GM23338 (cell line): ENCODE data around the gene AXIN2. TPM values are rescaled to one million over a fixed set of nuclear protein-coding genes. Genes with fewer than 3 reads are reported as not detected.

Experiments used
- ATAC-seq: fragments of 200-7000 bp; cut with Tn5 transposase; 3 replicates; pipeline ENCODE4 v1.9.1; 2020
- DNase-seq: peaks from one replicate; pipeline ENCODE4 v3.0.0-alpha.2; 2015; ENCODE audit warnings: low spot score
- H2AFZ ChIP-seq: fragments of 200-600 bp; sonication (generic); 2 replicates; pipeline ENCODE4 v1.8.0; 2016; ENCODE audit warnings: antibody characterized with exemption, mild to moderate bottlenecking, moderate library complexity
- H3F3A ChIP-seq: fragments of 200-600 bp; sonication (generic); replicated peaks from 2 replicates; pipeline ENCODE4 v1.8.0; 2017; ENCODE audit warnings: antibody characterized with exemption, mixed run types, low read depth
- H3K27ac ChIP-seq: fragments of 200-600 bp; sonication (generic); 2 replicates; pipeline ENCODE4 v1.6.1; 2016; ENCODE audit warnings: low read depth
- H3K27me3 ChIP-seq: fragments of 200-600 bp; sonication (generic); 2 replicates; pipeline ENCODE4 v1.8.0; 2016; ENCODE audit warnings: mild to moderate bottlenecking, mixed run types, moderate library complexity; ENCODE audit not compliant: insufficient read depth
- H3K36me3 ChIP-seq: fragments of 200-600 bp; sonication (generic); 2 replicates; pipeline ENCODE4 v1.8.0; 2016; ENCODE audit warnings: mild to moderate bottlenecking; ENCODE audit not compliant: insufficient read depth
- H3K4me1 ChIP-seq: fragments of 200-600 bp; sonication (generic); 2 replicates; pipeline ENCODE4 v1.8.0; 2016; ENCODE audit warnings: mild to moderate bottlenecking, moderate library complexity; ENCODE audit not compliant: insufficient read depth
- H3K4me2 ChIP-seq: fragments of 200-600 bp; sonication (generic); 2 replicates; pipeline ENCODE4 v1.7.1; 2017; ENCODE audit warnings: mixed run types
- H3K4me3 ChIP-seq: fragments of 200-600 bp; sonication (generic); 2 replicates; pipeline ENCODE4 v1.6.1; 2016; ENCODE audit warnings: mixed run types
- H3K79me2 ChIP-seq: fragments of 200-600 bp; sonication (generic); replicated peaks from 2 replicates; pipeline ENCODE4 v1.8.0; 2017; ENCODE audit warnings: mild to moderate bottlenecking; ENCODE audit not compliant: insufficient read depth
- H3K9me2 ChIP-seq: fragments of 200-600 bp; sonication (generic); 2 replicates; pipeline ENCODE4 v1.8.0; 2017; ENCODE audit not compliant: insufficient read depth
- H4K20me1 ChIP-seq: fragments of 200-600 bp; sonication (generic); replicated peaks from 2 replicates; pipeline ENCODE4 v1.8.0; 2017; ENCODE audit warnings: mild to moderate bottlenecking; ENCODE audit not compliant: insufficient read depth
- H3K27ac Mint-ChIP-seq: 2 replicates; pipeline ENCODE4 v1.8.0; 2020; ENCODE audit warnings: inconsistent platforms, mild to moderate bottlenecking, moderate library complexity, mixed read lengths
- H3K27me3 Mint-ChIP-seq: 3 replicates; pipeline ENCODE4 v1.8.0; 2022; ENCODE audit warnings: low read depth, mild to moderate bottlenecking, moderate library complexity, mixed read lengths, inconsistent platforms; ENCODE audit not compliant: insufficient read depth, poor library complexity
- H3K36me3 Mint-ChIP-seq: 3 replicates; pipeline ENCODE4 v1.8.0; 2021; ENCODE audit warnings: low read depth, mild to moderate bottlenecking, inconsistent platforms, moderate library complexity, mixed read lengths
- H3K4me1 Mint-ChIP-seq: 3 replicates; pipeline ENCODE4 v1.8.0; 2020; ENCODE audit warnings: mild to moderate bottlenecking, inconsistent platforms, mixed read lengths
- H3K4me3 Mint-ChIP-seq: 3 replicates; pipeline ENCODE4 v1.8.0; 2021; ENCODE audit warnings: moderate library complexity, mild to moderate bottlenecking, inconsistent platforms, mixed read lengths
- H3K9me3 Mint-ChIP-seq: 3 replicates; pipeline ENCODE4 v1.8.0; 2020; ENCODE audit warnings: moderate library complexity, mild to moderate bottlenecking, inconsistent platforms, mixed read lengths
- CTCF ChIP-seq, 2 experiments: fragments of 200-600 bp in 1 of 2; sonication (generic) in 1 of 2; conservative IDR thresholded peaks; 2 replicates each; pipeline versions ENCODE4 v1.5.1 to v1.6.1; 2016 to 2017; ENCODE audit warnings: antibody characterized with exemption in 2 of 2, low read depth in 2 of 2, mild to moderate bottlenecking in 2 of 2, moderate library complexity in 1 of 2
- ETS1 ChIP-seq: IDR thresholded peaks from 2 replicates; pipeline ENCODE4 v1.6.1; 2016; ENCODE audit warnings: antibody characterized with exemption
- EZH2 ChIP-seq: fragments of 200-600 bp; sonication (generic); IDR thresholded peaks from one replicate; pipeline ENCODE4 v1.8.0; 2017; ENCODE audit warnings: antibody characterized with exemption, mild to moderate bottlenecking, low read depth; ENCODE audit not compliant: unreplicated experiment
- EZH2phosphoT487 ChIP-seq: fragments of 200-600 bp; sonication (generic); IDR thresholded peaks from one replicate; pipeline ENCODE4 v1.8.1; 2018; ENCODE audit warnings: antibody characterized with exemption; ENCODE audit not compliant: unreplicated experiment
- REST ChIP-seq: IDR thresholded peaks from one replicate; pipeline ENCODE4 v1.6.1; 2018; ENCODE audit warnings: antibody characterized with exemption; ENCODE audit not compliant: unreplicated experiment
- ZNF114 ChIP-seq: fragments of 250-450 bp; sonication (Bioruptor Pico); IDR thresholded peaks from 2 replicates; pipeline ENCODE4 v1.5.0; 2020; ENCODE audit warnings: mild to moderate bottlenecking, moderate library complexity
- ZNF331 ChIP-seq: fragments of 250-450 bp; sonication (Bioruptor Pico); IDR thresholded peaks from 2 replicates; pipeline ENCODE4 v1.5.0; 2020; ENCODE audit warnings: low read depth, mild to moderate bottlenecking, moderate library complexity
- long read RNA-seq: library from polyadenylated mRNA; unstranded; transcript quantifications from one replicate; pipeline ENCODE4 v2.0.0, GENCODE V29; 2020; ENCODE audit not compliant: unreplicated experiment
- polyA plus RNA-seq: library from polyadenylated mRNA; unstranded; fragments of >200 nt; fragmentation: Nextera tagmentation; extraction: Ambion mirVana; gene quantifications from 2 replicates; pipeline ENCODE4 v1.2.1, GENCODE V29; 2016
- total RNA-seq: library from RNA; depleted of rRNA; stranded (reverse); fragments of >200 nt; shearing (Covaris generic); gene quantifications from 2 replicates; pipeline ENCODE4 v1.2.3, GENCODE V29; 2014; rRNA removed

AXIN2 gene
- 28.2 and 32.7 TPM in 2 replicates for total RNA-seq
- polyA plus RNA-seq = 8.0 and 9.4 TPM in 2 replicates
- long read RNA-seq, partial matches to known transcripts = 2 of 3 reads
- long read RNA-seq, other reads (novel, unspliced or antisense) = 1 of 3 reads

GRCh38 chr17:65561452-65562205 is at the start of gene AXIN2:
AXIN2 (minus strand) TSS chr17:65561648; CDS start chr17:65558620, 3,028 bp downstream.
- Mint-ChIP-seq H3K27ac (no peak within 1 kb of the TSS), H3K27me3 (peaks cover 16% of the 10 kb centered on the region), H3K9me3 (peaks cover 6% of the 10 kb centered on the region; the same call in 1 of the 3 replicates), H3K36me3 (peaks cover 3% of the 10 kb centered on the region; the same call in 1 of the 3 replicates), H3K4me3 (peak within 1 kb of the TSS; percentile 67), H3K4me1 (peaks cover 13% of the 10 kb centered on the region)
- Histone ChIP-seq H4K20me1 (peaks cover 16% of the 10 kb centered on the region), H3K27me3 (peaks cover 14% of the 10 kb centered on the region), H3F3A (peaks cover 6% of the 10 kb centered on the region), H3K4me2 (peak within 1 kb of the TSS; percentile 74), H3K9me2 (no peaks in the 10 kb centered on the region; the same call in 1 of the 2 replicates), H3K79me2 (no peaks in the 10 kb centered on the region; the same call in none of the 2 replicates), H3K4me3 (peak within 1 kb of the TSS; percentile 98), H2AFZ (no peak within 1 kb of the TSS), H3K36me3 (peaks cover 13% of the 10 kb centered on the region; the same call in 1 of the 2 replicates), H3K27ac (peak within 1 kb of the TSS; percentile 98), H3K4me1 (peaks cover 25% of the 10 kb centered on the region)
- ATAC-seq (peak; percentile 40), DNase-seq (peak; percentile 96)
- TF ChIP-seq ZNF114 = no peak
- peak; percentile 0 to 26; a peak in 2 of 4 replicates for TF ChIP-seq CTCF (conservative IDR thresholded peaks at IDR 0.05; ENCODE audit: low read depth in 2 of 2)

GRCh38 chr17:65609749-65610148 is 48.3 kb upstream of the AXIN2 start:
- ATAC-seq (no peak), DNase-seq (no peak)
- Mint-ChIP-seq H3K9me3 (no peaks in the 10 kb centered on the region), H3K36me3 (no peaks in the 10 kb centered on the region; the same call in 2 of the 3 replicates), H3K27ac (no peak overlapping the region), H3K4me1 (no peaks in the 10 kb centered on the region), H3K4me3 (no peak overlapping the region), H3K27me3 (peaks cover 5% of the 10 kb centered on the region)
- no peaks in the 10 kb centered on the region for H3F3A ChIP-seq
- no peak overlapping the region for H3K4me2 ChIP-seq
- H3K4me3 ChIP-seq = no peak overlapping the region
- no peak overlapping the region for H2AFZ ChIP-seq
- H3K27me3 ChIP-seq = no peaks in the 10 kb centered on the region
- no peak overlapping the region for H3K27ac ChIP-seq
- no peaks in the 10 kb centered on the region for H4K20me1 ChIP-seq
- no peaks in the 10 kb centered on the region for H3K4me1 ChIP-seq
- peaks cover 11% of the 10 kb centered on the region for H3K9me2 ChIP-seq
- H3K36me3 ChIP-seq = no peaks in the 10 kb centered on the region
- no peaks in the 10 kb centered on the region for H3K79me2 ChIP-seq
- no peak for TF ChIP-seq EZH2
- no peak for TF ChIP-seq ETS1
- TF ChIP-seq REST = no peak
- no peak for TF ChIP-seq ZNF331
- no peak for TF ChIP-seq EZH2phosphoT487
